IMR-90 (cell line): ENCODE data around the gene FBXO9. TPM values are rescaled to one million over a fixed set of nuclear protein-coding genes. Genes with fewer than 3 reads are reported as not detected.

ENCODE experiments used
- ATAC-seq: fragments of 200-7000 bp; cut with Tn5 transposase; 2 replicates; pipeline ENCODE4 v1.9.1; 2020; ENCODE audit warnings: low read depth, mild to moderate bottlenecking, moderate library complexity
- BruUV-seq: library from RNA; stranded (reverse); fragments of 400-500 nt; replicated peaks from 2 replicates; lab custom pipeline; 2021; lab: Mats Ljungman, UMichigan
- CTCF ChIA-PET: fragments of 300-600 bp; formaldehyde crosslinking; extraction: SDS; loops from one replicate; lab custom pipeline; 2021; ENCODE audit warnings: antibody characterized with exemption; lab: Yijun Ruan, JAX
- POLR2A ChIA-PET: fragments of 300-600 bp; sonication (Branson Sonifier 250); formaldehyde crosslinking; loops from one replicate; lab custom pipeline; 2022; ENCODE audit warnings: antibody characterized with exemption; ENCODE audit not compliant: unreplicated experiment; lab: Charles Lee
- DNase-seq: peaks from one replicate; pipeline ENCODE4 v3.0.0; 2013
- H2AFZ ChIP-seq: replicated peaks from 2 replicates; pipeline ENCODE3; 2013; ENCODE audit warnings: low read length, mild to moderate bottlenecking; ENCODE audit not compliant: poor library complexity
- H2AK5ac ChIP-seq: 2 replicates; pipeline ENCODE4 v1.6.1; 2013; ENCODE audit warnings: low read depth, low read length, inconsistent platforms
- H2AK9ac ChIP-seq: replicated peaks from 2 replicates; pipeline ENCODE3; 2013; ENCODE audit warnings: mild to moderate bottlenecking, low read depth, low read length, moderate library complexity; ENCODE audit not compliant: poor library complexity
- H2BK120ac ChIP-seq: 2 replicates; pipeline ENCODE4 v1.6.1; 2013; ENCODE audit warnings: low read depth, low read length, inconsistent platforms
- H2BK15ac ChIP-seq: 3 replicates; pipeline ENCODE4 v1.6.1; 2013; ENCODE audit warnings: low read depth, low read length, inconsistent platforms
- H2BK20ac ChIP-seq: 2 replicates; pipeline ENCODE4 v1.6.1; 2013; ENCODE audit warnings: low read depth, mild to moderate bottlenecking, inconsistent platforms, low read length, moderate library complexity
- H2BK5ac ChIP-seq: 2 replicates; pipeline ENCODE4 v1.6.1; 2013; ENCODE audit warnings: mild to moderate bottlenecking, low read depth, low read length, inconsistent platforms; ENCODE audit not compliant: poor library complexity, severe bottlenecking
- H3K14ac ChIP-seq: replicated peaks from 2 replicates; pipeline ENCODE4 v1.6.1; 2013; ENCODE audit warnings: low read depth, low read length, inconsistent platforms
- H3K18ac ChIP-seq: 2 replicates; pipeline ENCODE4 v1.6.1; 2013; ENCODE audit warnings: low read depth, low read length, control low read depth
- H3K23ac ChIP-seq: 2 replicates; pipeline ENCODE4 v1.6.1; 2013; ENCODE audit warnings: low read depth, low read length, inconsistent platforms
- H3K27ac ChIP-seq: 2 replicates; pipeline ENCODE4 v1.5.1; 2013; ENCODE audit warnings: mild to moderate bottlenecking, control low read depth, low read length; ENCODE audit not compliant: insufficient read depth
- H3K27me3 ChIP-seq: 2 replicates; pipeline ENCODE4 v1.6.1; 2013; ENCODE audit warnings: low read length; ENCODE audit not compliant: control insufficient read depth, insufficient read depth
- H3K36me3 ChIP-seq: 2 replicates; pipeline ENCODE4 v1.6.1; 2013; ENCODE audit warnings: low read length, mixed read lengths; ENCODE audit not compliant: control insufficient read depth, insufficient read depth
- H3K4ac ChIP-seq: 2 replicates; pipeline ENCODE4 v1.6.1; 2013; ENCODE audit warnings: low read depth, low read length, inconsistent platforms
- H3K4me1 ChIP-seq: 2 replicates; pipeline ENCODE4 v1.6.1; 2013; ENCODE audit warnings: low read length, mixed read lengths; ENCODE audit not compliant: control insufficient read depth, insufficient read depth
- H3K4me2 ChIP-seq: 2 replicates; pipeline ENCODE4 v1.6.1; 2013; ENCODE audit warnings: low read depth, mild to moderate bottlenecking, control low read depth, low read length, moderate library complexity
- H3K4me3 ChIP-seq: 2 replicates; pipeline ENCODE4 v1.5.1; 2013; ENCODE audit warnings: low read depth, mild to moderate bottlenecking, control low read depth, low read length, moderate library complexity; ENCODE audit not compliant: insufficient read depth
- H3K56ac ChIP-seq: 2 replicates; pipeline ENCODE4 v1.6.1; 2013; ENCODE audit warnings: low read length, inconsistent platforms; ENCODE audit not compliant: insufficient read depth; ENCODE audit errors: extremely low read depth
- H3K79me1 ChIP-seq, 2 experiments: 2 replicates each; pipeline ENCODE4 v1.6.1; 2013; ENCODE audit warnings: low read length in 2 of 2, inconsistent platforms in 1 of 2, low read depth in 1 of 2
- H3K9ac ChIP-seq: 2 replicates; pipeline ENCODE4 v1.6.1; 2013; ENCODE audit warnings: low read depth, low read length, control low read depth
- H3K9me1 ChIP-seq: 2 replicates; pipeline ENCODE4 v1.6.1; 2013; ENCODE audit warnings: low read length, inconsistent platforms; ENCODE audit not compliant: insufficient read depth
- H3K9me3 ChIP-seq: 2 replicates; pipeline ENCODE4 v1.6.1; 2013; ENCODE audit warnings: low read length; ENCODE audit not compliant: control insufficient read depth, insufficient read depth
- H4K20me1 ChIP-seq: 2 replicates; pipeline ENCODE4 v1.6.1; 2013; ENCODE audit warnings: low read length, inconsistent platforms; ENCODE audit not compliant: insufficient read depth
- H4K5ac ChIP-seq: 2 replicates; pipeline ENCODE4 v1.6.1; 2013; ENCODE audit warnings: mild to moderate bottlenecking, low read depth, low read length, control low read depth
- H4K8ac ChIP-seq, 2 experiments: 2 replicates each; pipeline ENCODE4 v1.6.1; 2013; ENCODE audit warnings: low read depth in 2 of 2, low read length in 2 of 2, control low read depth in 1 of 2, inconsistent platforms in 1 of 2
- H4K91ac ChIP-seq: 2 replicates; pipeline ENCODE4 v1.6.1; 2013; ENCODE audit warnings: low read depth, low read length, inconsistent platforms; ENCODE audit not compliant: insufficient read depth
- BHLHE40 ChIP-seq: fragments of 150-350 bp; IDR thresholded peaks from 2 replicates; pipeline ENCODE4 v1.6.1; 2016; ENCODE audit warnings: mild to moderate bottlenecking, low read depth, low read length
- CEBPB ChIP-seq: IDR thresholded peaks from 2 replicates; pipeline ENCODE4 v1.6.1; 2012; ENCODE audit warnings: low read depth, low read length, improper control_type of control experiment
- CHD1 ChIP-seq: IDR thresholded peaks from 2 replicates; pipeline ENCODE4 v1.6.1; 2012; ENCODE audit warnings: low read depth, low read length, improper control_type of control experiment
- CTCF ChIP-seq: conservative IDR thresholded peaks from 2 replicates; pipeline ENCODE4 v1.5.1; 2012; ENCODE audit warnings: mild to moderate bottlenecking, low read depth, low read length, improper control_type of control experiment
- ELK1 ChIP-seq: fragments of 150-350 bp; IDR thresholded peaks from 2 replicates; pipeline ENCODE4 v1.6.1; 2016; ENCODE audit warnings: low read depth, mild to moderate bottlenecking, low read length, moderate library complexity, borderline replicate concordance
- FOS ChIP-seq: fragments of 150-350 bp; IDR thresholded peaks from 2 replicates; pipeline ENCODE4 v1.6.1; 2016; ENCODE audit warnings: low read depth, low read length
- MAFK ChIP-seq: IDR thresholded peaks from 2 replicates; pipeline ENCODE4 v1.6.1; 2012; ENCODE audit warnings: low read depth, low read length, improper control_type of control experiment
- MAZ ChIP-seq: IDR thresholded peaks from 2 replicates; pipeline ENCODE4 v1.6.1; 2012; ENCODE audit warnings: low read depth, mild to moderate bottlenecking, low read length, improper control_type of control experiment, moderate library complexity, borderline replicate concordance
- MXI1 ChIP-seq: IDR thresholded peaks from 2 replicates; pipeline ENCODE4 v1.6.1; 2012; ENCODE audit warnings: low read depth, mild to moderate bottlenecking, low read length, moderate library complexity, borderline replicate concordance
- NFE2L2 ChIP-seq: fragments of 150-350 bp; IDR thresholded peaks from 2 replicates; pipeline ENCODE4 v1.6.1; 2016; ENCODE audit warnings: low read depth, mild to moderate bottlenecking, low read length
- POLR2A ChIP-seq: IDR thresholded peaks from 2 replicates; pipeline ENCODE4 v1.6.1; 2012; ENCODE audit warnings: mild to moderate bottlenecking, low read depth, low read length
- RAD21 ChIP-seq: IDR thresholded peaks from 2 replicates; pipeline ENCODE4 v1.6.1; 2012; ENCODE audit warnings: low read length, improper control_type of control experiment
- RCOR1 ChIP-seq: IDR thresholded peaks from 2 replicates; pipeline ENCODE4 v1.6.1; 2012; ENCODE audit warnings: mild to moderate bottlenecking, low read length, improper control_type of control experiment; ENCODE audit not compliant: insufficient replicate concordance
- RFX5 ChIP-seq: IDR thresholded peaks from 2 replicates; pipeline ENCODE4 v1.8.0; 2012; ENCODE audit warnings: low read depth, mild to moderate bottlenecking, low read length, moderate library complexity
- SMC3 ChIP-seq: fragments of 150-350 bp; IDR thresholded peaks from 2 replicates; pipeline ENCODE4 v1.6.1; 2016; ENCODE audit warnings: low read depth, mild to moderate bottlenecking, antibody characterized with exemption, low read length, moderate library complexity
- USF2 ChIP-seq: fragments of 150-350 bp; IDR thresholded peaks from 2 replicates; pipeline ENCODE4 v1.6.1; 2017; ENCODE audit warnings: mild to moderate bottlenecking, antibody characterized with exemption, low read length, low read depth
- WGBS, 2 experiments: methylation state at CpG; one replicate each; pipeline versions ENCODE4 v1.1.5 to v1.1.7; 2013; ENCODE audit warnings: missing lambda C conversion rate in 2 of 2; ENCODE audit not compliant: insufficient read length in 1 of 2; ENCODE audit errors: extremely low coverage in 2 of 2; 5-methylcytosine and 5-hydroxymethylcytosine counted together
- dilution Hi-C: fragments of 300-500 bp; cut with HindIII; formaldehyde crosslinking; loops from one replicate; pipeline ENCODE4 v1.14.3; 2018; ENCODE audit warnings: low sequenced_read_pairs; ENCODE audit not compliant: unreplicated experiment
- in situ Hi-C: fragments of 300-500 bp; cut with MboI; formaldehyde crosslinking; loops from 3 replicates; pipeline ENCODE4 v1.14.3; 2019; ENCODE audit warnings: low sequenced_read_pairs, inconsistent platforms, mixed read lengths
- intact Hi-C: fragments of 100-400 bp; cut with micrococcal nuclease; formaldehyde crosslinking; loops from 2 replicates; pipeline ENCODE4 v1.10.0; 2022
- polyA plus RNA-seq, 3 experiments: library from polyadenylated mRNA; depleted of rRNA; stranded (reverse); fragments of >200 nt; gene quantifications; 2 replicates each; pipeline ENCODE4 v1.2.3, GENCODE V29; 2012; ENCODE audit warnings: low replicate concordance in 1 of 3
- total RNA-seq: library from RNA; depleted of rRNA; stranded (reverse); fragments of >200 nt; gene quantifications from 2 replicates; pipeline ENCODE4 v1.2.3, GENCODE V29; 2012

Gene FBXO9
- total and polyA plus RNA-seq, 2 of the 4 experiments (the other 2 are of a cell fraction) = 49.6 to 65.9 TPM

GRCh38 chr6:53101006-53101405 is 35.8 kb downstream of the FBXO9 start:
- DNase-seq (no peak), ATAC-seq (peak; percentile 44)
- Histone ChIP-seq H3K4me2 (no peak overlapping the region), H2BK5ac (peak overlapping the region; percentile 73), H3K4me1 (peaks cover 8% of the 10 kb centered on the region), H3K4ac (peak overlapping the region; percentile 77), H3K27ac (peak overlapping the region; percentile 31; the same call in 1 of the 2 replicates), H3K4me3 (no peak overlapping the region), H2BK120ac (peak overlapping the region; percentile 68; the same call in 1 of the 2 replicates), H3K36me3 (peaks cover 29% of the 10 kb centered on the region), H3K79me1 (peaks cover 0 to 3% of the 10 kb centered on the region in 2 experiments; a peak in 1 of 4 replicates), H2AK9ac (peak overlapping the region; percentile 0), H4K20me1 (peaks cover 3% of the 10 kb centered on the region; the same call in 1 of the 2 replicates), H3K27me3 (no peaks in the 10 kb centered on the region), H3K23ac (peak overlapping the region; percentile 39), H3K9me3 (no peaks in the 10 kb centered on the region), H3K56ac (no peak overlapping the region; the same call in 1 of the 2 replicates), H2BK15ac (no peak overlapping the region), H2AK5ac (peak overlapping the region; percentile 54; the same call in 1 of the 2 replicates), H4K8ac (peak overlapping the region in 1 of 2 experiments; percentile 26; a peak in 1 of 4 replicates), H2AFZ (no peak overlapping the region), H3K9ac (no peak overlapping the region), H4K5ac (peak overlapping the region; percentile 67; the same call in 1 of the 2 replicates), H3K18ac (peak overlapping the region; percentile 92), H3K9me1 (peaks cover 5% of the 10 kb centered on the region), H3K14ac (peak overlapping the region; percentile 70; the same call in 1 of the 2 replicates), H4K91ac (peak overlapping the region; percentile 61), H2BK20ac (peak overlapping the region; percentile 5)
- intact Hi-C loops (loop anchor here (5.0 kb wide), 1 partner anchor 381 kb away; no protein-coding TSS in a partner anchor), dilution Hi-C loops (no loop called here), in situ Hi-C loops (no loop called here)
- WGBS, 2 experiments = no CpG with 5 or more reads among the region's 2 CpGs
- no TSS peak for BruUV-seq
- TF ChIP-seq RFX5 (no peak), POLR2A (no peak), MAZ (no peak), SMC3 (no peak), MAFK (no peak), CEBPB (no peak), RAD21 (no peak), USF2 (no peak), FOS (no peak), BHLHE40 (no peak), CTCF (no peak), NFE2L2 (no peak), ELK1 (no peak), RCOR1 (no peak), MXI1 (no peak), CHD1 (no peak)
- ChIA-PET CTCF (no interaction called here), POLR2A (no interaction called here)
